CD4-positive, alpha-beta T cell (primary cell): Measurements from ENCODE around the gene PCDHA8. TPM values are rescaled to one million over a fixed set of nuclear protein-coding genes. Genes with fewer than 3 reads are reported as not detected.
"Not testable (repeated sequence)": the region's sequence is repeated elsewhere in the genome, so short reads cannot be mapped to it uniquely, and the experiment has no call there.

Source experiments
- ATAC-seq: fragments of 200-7000 bp; cut with Tn5 transposase; one replicate; pipeline ENCODE4 v1.10.0; 2022; ENCODE audit warnings: mild to moderate bottlenecking; ENCODE audit not compliant: poor library complexity
- CTCF ChIA-PET: fragments of 350-600 bp; sonication (Branson Sonifier 250); formaldehyde crosslinking; loops from one replicate; lab custom pipeline; 2021; ENCODE audit warnings: antibody characterized with exemption, inconsistent platforms; lab: Charles Lee
- POLR2A ChIA-PET: fragments of 350-600 bp; sonication (Branson Sonifier 250); formaldehyde crosslinking; loops from one replicate; lab custom pipeline; 2021; ENCODE audit warnings: antibody characterized with exemption, inconsistent platforms; lab: Charles Lee
- DNase-seq, 14 experiments: peaks; one replicate each; pipeline ENCODE4 v3.0.0-alpha.2; 2013 to 2020; ENCODE audit warnings: mixed read lengths in 2 of 14
- H3K27ac ChIP-seq, 2 donors: one replicate each; pipeline versions ENCODE4 v1.5.1 to v1.7.0; 2013; ENCODE audit warnings: low read length in 2 of 2, low read depth in 1 of 2, mild to moderate bottlenecking in 1 of 2
- H3K27me3 ChIP-seq, 2 experiments: 1 replicate in 1 of 2; 2 replicates in 1 of 2; pipeline versions ENCODE4 v1.6.1 to v1.7.0; 2013; ENCODE audit warnings: low read length in 2 of 2, control low read depth in 1 of 2, mild to moderate bottlenecking in 1 of 2, moderate library complexity in 1 of 2; ENCODE audit not compliant: insufficient read depth in 2 of 2, control insufficient read depth in 1 of 2
- H3K36me3 ChIP-seq: one replicate; pipeline ENCODE4 v1.6.1; 2013; ENCODE audit warnings: low read length, control low read depth; ENCODE audit not compliant: insufficient read depth
- H3K4me1 ChIP-seq: one replicate; pipeline ENCODE4 v1.6.1; 2013; ENCODE audit warnings: low read length, control low read depth; ENCODE audit not compliant: insufficient read depth
- H3K4me3 ChIP-seq: one replicate; pipeline ENCODE4 v1.5.1; 2013; ENCODE audit warnings: mild to moderate bottlenecking, low read length, moderate library complexity
- H3K9me3 ChIP-seq, 2 experiments: 1 replicate in 1 of 2; 2 replicates in 1 of 2; pipeline versions ENCODE4 v1.6.1 to v1.7.0; 2013; ENCODE audit warnings: low read length in 2 of 2, mild to moderate bottlenecking in 2 of 2, control low read depth in 1 of 2, moderate library complexity in 1 of 2; ENCODE audit not compliant: control insufficient read depth in 1 of 2, insufficient read depth in 1 of 2
- H3K27ac Mint-ChIP-seq: one replicate; pipeline ENCODE4 v1.8.0; 2020; ENCODE audit warnings: mixed read lengths
- H3K27me3 Mint-ChIP-seq: one replicate; pipeline ENCODE4 v1.8.0; 2021; ENCODE audit warnings: mixed read lengths
- H3K36me3 Mint-ChIP-seq: one replicate; pipeline ENCODE4 v1.8.0; 2021; ENCODE audit warnings: low read depth, mixed read lengths
- H3K4me1 Mint-ChIP-seq: one replicate; pipeline ENCODE4 v1.8.0; 2021; ENCODE audit warnings: low read depth, mixed read lengths
- H3K4me3 Mint-ChIP-seq: one replicate; pipeline ENCODE4 v1.8.0; 2020; ENCODE audit warnings: mild to moderate bottlenecking, mixed read lengths
- H3K9me3 Mint-ChIP-seq: one replicate; pipeline ENCODE4 v1.8.0; 2020; ENCODE audit warnings: mixed read lengths
- intact Hi-C, 2 experiments: fragments of 100-400 bp; cut with DNase I in 1 of 2; cut with micrococcal nuclease in 1 of 2; formaldehyde crosslinking; loops; one replicate each; pipeline versions ENCODE4 v1.15.1 to v1.9.0; 2023 to 2025; cut with DNase I, micrococcal nuclease
- total RNA-seq, 174 experiments: library from RNA in 2 of 174; stranded (reverse) in 2 of 174; gene quantifications; one replicate each; pipeline ENCODE4 v1.2.3 and lab custom pipeline; 2021 to 2026
- TF ChIP-seq, protein P1 (sequence below): fragments of 200-600 bp; IDR thresholded peaks from one replicate; pipeline ENCODE4 v1.8.0; 2022; ENCODE audit warnings: antibody characterized with exemption, mild to moderate bottlenecking

Gene PCDHA8
- total RNA-seq, 2 experiments from 2014 or later, result not detected

DNA sequence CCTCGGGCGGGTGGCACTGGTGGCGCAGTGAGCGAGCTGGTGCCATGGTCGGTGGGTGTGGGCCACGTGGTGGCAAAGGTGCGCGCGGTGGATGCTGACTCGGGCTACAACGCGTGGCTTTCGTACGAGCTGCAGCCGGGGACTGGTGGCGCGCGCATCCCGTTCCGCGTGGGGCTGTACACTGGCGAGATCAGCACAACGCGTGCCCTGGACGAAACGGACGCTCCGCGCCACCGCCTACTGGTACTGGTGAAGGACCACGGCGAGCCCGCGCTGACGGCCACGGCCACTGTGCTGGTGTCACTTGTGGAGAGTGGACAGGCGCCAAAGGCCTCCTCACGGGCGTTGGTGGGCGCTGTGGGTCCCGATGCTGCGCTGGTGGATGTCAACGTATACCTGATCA is 32.1 kb upstream of the PCDHA8 start:
- Histone ChIP-seq H3K27ac (no peak overlapping the region), H3K36me3 (no peaks in the 10 kb centered on the region), H3K9me3 (peaks cover 8 to 24% of the 10 kb centered on the region in 2 experiments), H3K4me1 (no peaks in the 10 kb centered on the region), H3K27me3 (peaks cover 6 to 22% of the 10 kb centered on the region in 2 experiments), H3K4me3 (no peak overlapping the region)
- ChIA-PET POLR2A (no interaction called here), CTCF (no interaction called here)
- TF ChIP-seq, protein P1, sequence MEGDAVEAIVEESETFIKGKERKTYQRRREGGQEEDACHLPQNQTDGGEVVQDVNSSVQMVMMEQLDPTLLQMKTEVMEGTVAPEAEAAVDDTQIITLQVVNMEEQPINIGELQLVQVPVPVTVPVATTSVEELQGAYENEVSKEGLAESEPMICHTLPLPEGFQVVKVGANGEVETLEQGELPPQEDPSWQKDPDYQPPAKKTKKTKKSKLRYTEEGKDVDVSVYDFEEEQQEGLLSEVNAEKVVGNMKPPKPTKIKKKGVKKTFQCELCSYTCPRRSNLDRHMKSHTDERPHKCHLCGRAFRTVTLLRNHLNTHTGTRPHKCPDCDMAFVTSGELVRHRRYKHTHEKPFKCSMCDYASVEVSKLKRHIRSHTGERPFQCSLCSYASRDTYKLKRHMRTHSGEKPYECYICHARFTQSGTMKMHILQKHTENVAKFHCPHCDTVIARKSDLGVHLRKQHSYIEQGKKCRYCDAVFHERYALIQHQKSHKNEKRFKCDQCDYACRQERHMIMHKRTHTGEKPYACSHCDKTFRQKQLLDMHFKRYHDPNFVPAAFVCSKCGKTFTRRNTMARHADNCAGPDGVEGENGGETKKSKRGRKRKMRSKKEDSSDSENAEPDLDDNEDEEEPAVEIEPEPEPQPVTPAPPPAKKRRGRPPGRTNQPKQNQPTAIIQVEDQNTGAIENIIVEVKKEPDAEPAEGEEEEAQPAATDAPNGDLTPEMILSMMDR, result no peak
- DNase-seq, result no peak
- Mint-ChIP-seq H3K36me3 (peaks cover 11% of the 10 kb centered on the region), H3K27ac (no peak overlapping the region), H3K9me3 (peaks cover 21% of the 10 kb centered on the region), H3K4me1 (no peaks in the 10 kb centered on the region), H3K4me3 (no peak overlapping the region), H3K27me3 (peaks cover 50% of the 10 kb centered on the region)
- no peak for ATAC-seq
- intact Hi-C loops, result no loop called here

DNA sequence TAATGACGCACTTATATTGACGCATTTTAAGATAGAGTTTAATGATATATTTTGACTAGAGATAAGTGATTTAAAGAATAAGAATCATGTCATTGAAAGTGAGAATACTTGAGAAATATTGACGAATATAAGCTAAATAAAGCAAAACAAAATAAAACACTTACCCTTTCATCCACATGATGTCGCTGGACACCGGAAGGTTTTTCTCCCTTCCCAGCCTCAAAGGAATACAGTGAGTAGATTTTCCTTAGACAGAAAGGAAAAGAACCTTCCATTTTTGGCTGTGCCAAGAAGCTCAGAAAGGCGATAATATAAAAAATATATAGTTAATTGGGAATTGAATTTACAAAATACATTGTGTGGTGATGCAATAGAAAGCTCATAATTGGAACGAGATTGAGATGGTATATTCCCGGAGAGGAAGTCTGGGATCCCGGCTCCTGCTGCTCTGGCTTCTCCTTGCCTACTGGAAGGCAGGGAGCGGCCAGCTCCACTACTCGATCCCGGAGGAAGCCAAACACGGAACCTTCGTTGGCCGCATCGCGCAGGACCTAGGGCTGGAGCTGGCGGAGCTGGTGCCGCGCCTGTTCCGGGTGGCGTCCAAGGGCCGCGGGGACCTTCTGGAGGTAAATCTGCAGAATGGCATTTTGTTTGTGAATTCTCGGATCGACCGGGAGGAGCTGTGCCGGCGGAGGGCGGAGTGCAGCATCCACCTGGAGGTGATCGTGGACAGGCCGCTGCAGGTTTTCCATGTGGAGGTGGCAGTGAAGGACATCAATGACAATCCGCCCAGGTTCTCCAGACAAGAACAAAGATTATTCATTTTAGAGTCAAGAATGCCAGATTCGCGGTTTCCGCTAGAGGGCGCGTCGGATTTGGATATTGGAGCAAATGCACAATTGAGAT is 19.4 kb upstream of the PCDHA8 start, which contains the start of gene PCDHA5:
Gene PCDHA5, plus strand, starts transcription at position 239 of the 906 bp plus-strand sequence.
- H3K27ac ChIP-seq, result no peak within 1 kb of the TSS
- POLR2A ChIA-PET, result no interaction called here
- H3K36me3 ChIP-seq, result no peaks in the 10 kb centered on the region
- H3K4me3 ChIP-seq, result no peak within 1 kb of the TSS
- peaks cover 12 to 26% of the 10 kb centered on the region in 2 experiments for H3K9me3 ChIP-seq
- Mint-ChIP-seq H3K36me3 (peaks cover 4% of the 10 kb centered on the region), H3K9me3 (peaks cover 6% of the 10 kb centered on the region), H3K27ac (no peak within 1 kb of the TSS), H3K27me3 (peaks cover 42% of the 10 kb centered on the region), H3K4me1 (no peaks in the 10 kb centered on the region), H3K4me3 (no peak within 1 kb of the TSS)
- H3K27me3 ChIP-seq, result peaks cover 10 to 16% of the 10 kb centered on the region in 2 experiments
- intact Hi-C loops, result no loop called here
- TF ChIP-seq, protein P1, result no peak
- CTCF ChIA-PET, result no interaction called here
- no peaks in the 10 kb centered on the region for H3K4me1 ChIP-seq
- ATAC-seq (no peak), DNase-seq (no peak)

DNA sequence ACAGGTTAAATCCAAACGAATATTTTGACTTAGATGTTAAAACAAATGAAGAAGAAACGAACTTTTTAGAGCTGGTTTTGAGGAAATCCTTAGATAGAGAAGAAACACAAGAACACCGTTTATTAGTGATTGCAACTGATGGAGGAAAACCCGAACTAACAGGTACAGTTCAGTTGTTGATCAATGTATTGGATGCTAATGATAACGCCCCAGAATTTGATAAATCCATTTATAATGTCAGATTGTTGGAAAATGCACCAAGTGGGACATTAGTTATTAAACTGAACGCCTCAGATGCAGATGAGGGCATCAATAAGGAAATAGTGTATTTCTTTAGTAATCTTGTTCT is 18.7 kb upstream of the PCDHA8 start:
- Histone ChIP-seq H3K27ac (no peak overlapping the region), H3K4me3 (no peak overlapping the region), H3K36me3 (no peaks in the 10 kb centered on the region), H3K9me3 (peaks cover 12 to 26% of the 10 kb centered on the region in 2 experiments), H3K27me3 (peaks cover 10 to 23% of the 10 kb centered on the region in 2 experiments), H3K4me1 (no peaks in the 10 kb centered on the region)
- TF ChIP-seq, protein P1, result no peak
- DNase-seq (no peak), ATAC-seq (no peak)
- Mint-ChIP-seq H3K4me1 (no peaks in the 10 kb centered on the region), H3K4me3 (no peak overlapping the region), H3K27ac (no peak overlapping the region), H3K36me3 (peaks cover 8% of the 10 kb centered on the region), H3K27me3 (peaks cover 48% of the 10 kb centered on the region), H3K9me3 (peaks cover 10% of the 10 kb centered on the region)
- intact Hi-C loops, result no loop called here
- POLR2A ChIA-PET, result no interaction called here
- CTCF ChIA-PET, result no interaction called here

DNA sequence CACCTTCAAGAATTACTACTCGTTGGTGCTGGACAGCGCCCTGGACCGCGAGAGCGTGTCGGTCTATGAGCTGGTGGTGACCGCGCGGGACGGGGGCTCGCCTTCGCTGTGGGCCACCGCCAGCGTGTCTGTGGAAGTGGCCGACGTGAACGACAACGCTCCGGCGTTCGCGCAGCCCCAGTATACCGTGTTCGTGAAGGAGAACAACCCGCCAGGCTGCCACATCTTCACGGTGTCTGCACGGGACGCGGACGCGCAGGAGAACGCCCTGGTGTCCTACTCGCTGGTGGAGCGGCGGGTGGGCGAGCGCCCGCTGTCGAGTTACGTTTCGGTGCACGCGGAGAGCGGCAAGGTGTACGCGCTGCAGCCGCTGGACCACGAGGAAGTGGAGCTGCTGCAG is 18.0 kb upstream of the PCDHA8 start:
- H3K27me3 ChIP-seq, result peaks cover 13 to 28% of the 10 kb centered on the region in 2 experiments
- ATAC-seq, H3K36me3 ChIP-seq, DNase-seq, H3K4me1 Mint-ChIP-seq, H3K4me1 ChIP-seq, H3K27ac ChIP-seq, H3K4me3 Mint-ChIP-seq, H3K27ac Mint-ChIP-seq, H3K36me3 Mint-ChIP-seq, H3K4me3 ChIP-seq, CTCF ChIA-PET, POLR2A ChIA-PET, intact Hi-C loops: not testable (repeated sequence)
- peaks cover 15 to 28% of the 10 kb centered on the region in 2 experiments for H3K9me3 ChIP-seq
- peaks cover 10% of the 10 kb centered on the region for H3K9me3 Mint-ChIP-seq
- H3K27me3 Mint-ChIP-seq, result peaks cover 48% of the 10 kb centered on the region
